Endothelial cell of umbilical vein (primary cell): ENCODE results near the gene EVI5. TPM values are rescaled to one million over a fixed set of nuclear protein-coding genes. Genes with fewer than 3 reads are reported as not detected.

Experiments
- BruUV-seq: library from RNA; stranded (reverse); fragments of 400-500 nt; replicated peaks from 2 replicates; lab custom pipeline; 2021; lab: Mats Ljungman, UMichigan
- CTCF ChIA-PET: fragments of 300-600, 350-600 bp; sonication (Branson Sonifier 250); formaldehyde crosslinking; loops from one replicate; lab custom pipeline; 2021; ENCODE audit warnings: antibody characterized with exemption, inconsistent platforms; lab: Charles Lee
- POLR2A ChIA-PET: fragments of 300-600, 350-600 bp; sonication (Branson Sonifier 250); formaldehyde crosslinking; loops from one replicate; lab custom pipeline; 2021; ENCODE audit warnings: antibody characterized with exemption, inconsistent platforms; lab: Charles Lee
- DNase-seq: peaks from one replicate; pipeline ENCODE4 v3.0.0-alpha.2; 2011; ENCODE audit warnings: low read depth, low spot score
- FAIRE-seq: peaks from 2 replicates; lab custom pipeline; 2011; peaks lifted over from hg19 to GRCh38; lab: Jason Lieb, UNC
- H2AFZ ChIP-seq: 2 replicates; pipeline ENCODE4 v1.6.0; 2012; ENCODE audit warnings: low read depth, low read length, control low read depth, inconsistent platforms
- H3K27ac ChIP-seq: 2 replicates; pipeline ENCODE4 v1.5.1; 2011; ENCODE audit warnings: low read depth, mild to moderate bottlenecking, control low read depth, low read length, moderate library complexity; ENCODE audit not compliant: insufficient read depth
- H3K27me3 ChIP-seq, 2 experiments: 2 replicates each; pipeline versions ENCODE4 v1.6.0 to v1.6.1; 2011; ENCODE audit warnings: low read length in 2 of 2, mixed read lengths in 1 of 2; ENCODE audit not compliant: control insufficient read depth in 2 of 2, insufficient read depth in 2 of 2
- H3K36me3 ChIP-seq, 2 experiments: 2 replicates in 1 of 2; 3 replicates in 1 of 2; pipeline ENCODE4 v1.5.1; 2011; ENCODE audit warnings: low read length in 2 of 2, mild to moderate bottlenecking in 1 of 2, moderate library complexity in 1 of 2; ENCODE audit not compliant: control insufficient read depth in 2 of 2, insufficient read depth in 2 of 2; ENCODE audit errors: extremely low read depth in 1 of 2
- H3K4me1 ChIP-seq: 3 replicates; pipeline ENCODE4 v1.5.1; 2011; ENCODE audit warnings: mild to moderate bottlenecking, low read length; ENCODE audit not compliant: control insufficient read depth, insufficient read depth; ENCODE audit errors: extremely low read depth
- H3K4me2 ChIP-seq: 2 replicates; pipeline ENCODE4 v1.6.1; 2011; ENCODE audit warnings: low read length, control low read depth, mixed read lengths; ENCODE audit not compliant: insufficient read depth
- H3K4me3 ChIP-seq, 3 experiments: fragments of 200-600 bp in 1 of 3; sonication (generic), shearing (Covaris generic) in 1 of 3; replicated peaks in 1 of 3; 2 replicates each; pipeline ENCODE4 v1.5.1; 2011 to 2016; ENCODE audit warnings: control low read depth in 3 of 3, low read length in 3 of 3, mild to moderate bottlenecking in 2 of 3, inconsistent platforms in 1 of 3, low read depth in 1 of 3, moderate library complexity in 1 of 3; ENCODE audit not compliant: insufficient read depth in 1 of 3
- H3K79me2 ChIP-seq: 2 replicates; pipeline ENCODE4 v1.6.0; 2012; ENCODE audit warnings: low read length, inconsistent platforms; ENCODE audit not compliant: control insufficient read depth, insufficient read depth
- H3K9ac ChIP-seq: replicated peaks from 2 replicates; pipeline ENCODE3; 2011; ENCODE audit warnings: low read length, control low read depth; ENCODE audit not compliant: insufficient read depth; ENCODE audit errors: extremely low read depth
- H3K9me1 ChIP-seq: replicated peaks from 3 replicates; pipeline ENCODE4 v1.6.0; 2011; ENCODE audit warnings: mild to moderate bottlenecking, low read length; ENCODE audit not compliant: control insufficient read depth, insufficient read depth; ENCODE audit errors: extremely low read depth
- H3K9me3 ChIP-seq: replicated peaks from 2 replicates; pipeline ENCODE4 v1.5.1; 2012; ENCODE audit warnings: low read length, inconsistent platforms; ENCODE audit not compliant: control insufficient read depth, insufficient read depth
- H4K20me1 ChIP-seq: replicated peaks from 2 replicates; pipeline ENCODE3; 2011; ENCODE audit warnings: mild to moderate bottlenecking, low read length; ENCODE audit not compliant: control insufficient read depth, insufficient read depth; ENCODE audit errors: extremely low read depth
- EZH2 ChIP-seq: IDR thresholded peaks from 2 replicates; pipeline ENCODE4 v1.6.1; 2012; ENCODE audit warnings: borderline replicate concordance, low read depth, mild to moderate bottlenecking, moderate library complexity, low read length, inconsistent platforms; ENCODE audit not compliant: severe bottlenecking
- FOS ChIP-seq: IDR thresholded peaks from 2 replicates; pipeline ENCODE4 v1.6.1; 2011; ENCODE audit warnings: mild to moderate bottlenecking, low read length, moderate library complexity, borderline replicate concordance; ENCODE audit not compliant: insufficient read depth
- GATA2 ChIP-seq: IDR thresholded peaks from 2 replicates; pipeline ENCODE4 v1.7.0; 2011; ENCODE audit warnings: low read depth, mild to moderate bottlenecking, moderate library complexity, mixed read lengths, low read length; ENCODE audit not compliant: insufficient read length, insufficient read depth
- JUN ChIP-seq: IDR thresholded peaks from 2 replicates; pipeline ENCODE4 v1.6.1; 2011; ENCODE audit warnings: borderline replicate concordance, low read depth; ENCODE audit not compliant: insufficient read length, insufficient read depth
- MYC ChIP-seq: IDR thresholded peaks from one replicate; pipeline ENCODE4 v1.6.1; 2011; ENCODE audit warnings: mild to moderate bottlenecking, low read depth, low read length
- POLR2A ChIP-seq: IDR thresholded peaks from 2 replicates; pipeline ENCODE4 v1.6.1; 2012; ENCODE audit warnings: low read depth, mild to moderate bottlenecking, control low read depth, low read length
- POLR2AphosphoS5 ChIP-seq: IDR thresholded peaks from 2 replicates; pipeline ENCODE4 v1.6.1; 2012; ENCODE audit warnings: low read depth, mild to moderate bottlenecking, control low read depth, low read length, moderate library complexity; ENCODE audit not compliant: insufficient read depth
- dilution Hi-C: fragments of 300-500 bp; cut with MboI; formaldehyde crosslinking; loops from one replicate; pipeline ENCODE4 v1.15.0; 2019; ENCODE audit warnings: low sequenced_read_pairs; ENCODE audit not compliant: extremely low pct_ligation_motif_present
- intact Hi-C: fragments of 100-400 bp; cut with micrococcal nuclease; formaldehyde crosslinking; loops from one replicate; pipeline ENCODE4 v1.10.0; 2022
- polyA plus RNA-seq, 4 experiments: library from polyadenylated mRNA; depleted of rRNA in 3 of 4; stranded (reverse) in 3 of 4; unstranded in 1 of 4; fragments of >200 nt; gene quantifications; 2 replicates each; pipeline versions ENCODE4 v1.2.1 to v1.2.3, GENCODE V29; 2011 to 2012; ENCODE audit warnings: missing spikeins in 1 of 4
- total RNA-seq: library from RNA; stranded (reverse); gene quantifications from 2 replicates; pipeline ENCODE4 v1.2.3, GENCODE V29; 2021
- TF ChIP-seq, protein P1 (sequence below), 2 donors: IDR thresholded peaks; 1 replicate in 1 of 2; 2 replicates in 1 of 2; pipeline ENCODE4 v1.5.1; 2011; ENCODE audit warnings: low read length in 2 of 2, mild to moderate bottlenecking in 2 of 2, moderate library complexity in 2 of 2, control low read depth in 1 of 2, inconsistent platforms in 1 of 2, low read depth in 1 of 2; ENCODE audit not compliant: insufficient read depth in 1 of 2; ENCODE audit errors: extremely low read depth in 1 of 2
- TF ChIP-seq, protein P2 (sequence below): IDR thresholded peaks from 2 replicates; pipeline ENCODE4 v1.6.1; 2011; ENCODE audit not compliant: insufficient read depth, insufficient read length

EVI5 gene
- total and polyA plus RNA-seq, 2 donors (not counting 3 experiments of a cell fraction or from before 2014, with no cell fraction given) = 5.0 to 26.2 TPM

DNA sequence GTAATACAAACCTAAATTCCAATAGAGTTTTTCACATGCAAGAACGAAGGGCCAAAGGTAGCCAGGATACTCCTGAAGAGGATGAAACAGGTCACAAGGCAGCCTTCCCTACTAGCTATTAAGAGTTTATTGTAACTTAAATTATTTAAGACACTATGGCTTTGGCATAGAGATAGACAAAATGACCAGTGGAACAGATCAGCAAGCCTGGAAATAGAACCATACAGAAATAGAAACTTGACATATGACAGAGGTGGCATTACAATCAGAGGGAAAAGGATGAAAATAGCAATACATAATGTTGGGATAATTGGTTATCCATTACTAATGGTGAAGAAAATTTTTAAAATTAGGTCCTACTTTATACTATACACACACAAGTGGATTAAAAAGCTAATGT, 314.7 kb downstream of the EVI5 start:
- H3K9me1 ChIP-seq = no peaks in the 10 kb centered on the region
- H3K9ac ChIP-seq = no peak overlapping the region
- H3K4me2 ChIP-seq = no peak overlapping the region
- H2AFZ ChIP-seq = no peak overlapping the region
- H4K20me1 ChIP-seq = no peaks in the 10 kb centered on the region
- DNase-seq = no peak
- CTCF ChIA-PET = no interaction called here
- no TSS peak for BruUV-seq
- H3K27me3 ChIP-seq = peaks cover 7 to 9% of the 10 kb centered on the region in 2 experiments
- H3K9me3 ChIP-seq = no peaks in the 10 kb centered on the region
- FAIRE-seq = no peak
- H3K4me1 ChIP-seq = no peaks in the 10 kb centered on the region
- no peaks in the 10 kb centered on the region for H3K79me2 ChIP-seq
- intact Hi-C loops (no loop called here), dilution Hi-C loops (no loop called here)
- H3K4me3 ChIP-seq = no peak overlapping the region
- TF ChIP-seq, protein P1, sequence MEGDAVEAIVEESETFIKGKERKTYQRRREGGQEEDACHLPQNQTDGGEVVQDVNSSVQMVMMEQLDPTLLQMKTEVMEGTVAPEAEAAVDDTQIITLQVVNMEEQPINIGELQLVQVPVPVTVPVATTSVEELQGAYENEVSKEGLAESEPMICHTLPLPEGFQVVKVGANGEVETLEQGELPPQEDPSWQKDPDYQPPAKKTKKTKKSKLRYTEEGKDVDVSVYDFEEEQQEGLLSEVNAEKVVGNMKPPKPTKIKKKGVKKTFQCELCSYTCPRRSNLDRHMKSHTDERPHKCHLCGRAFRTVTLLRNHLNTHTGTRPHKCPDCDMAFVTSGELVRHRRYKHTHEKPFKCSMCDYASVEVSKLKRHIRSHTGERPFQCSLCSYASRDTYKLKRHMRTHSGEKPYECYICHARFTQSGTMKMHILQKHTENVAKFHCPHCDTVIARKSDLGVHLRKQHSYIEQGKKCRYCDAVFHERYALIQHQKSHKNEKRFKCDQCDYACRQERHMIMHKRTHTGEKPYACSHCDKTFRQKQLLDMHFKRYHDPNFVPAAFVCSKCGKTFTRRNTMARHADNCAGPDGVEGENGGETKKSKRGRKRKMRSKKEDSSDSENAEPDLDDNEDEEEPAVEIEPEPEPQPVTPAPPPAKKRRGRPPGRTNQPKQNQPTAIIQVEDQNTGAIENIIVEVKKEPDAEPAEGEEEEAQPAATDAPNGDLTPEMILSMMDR (IDR thresholded peaks at IDR 0.05; ENCODE audit: extremely low read depth in 1 of 2, insufficient read depth in 1 of 2, low read depth in 1 of 2, low read length in 2 of 2) = no peak
- no peak for TF ChIP-seq FOS
- no peak for TF ChIP-seq POLR2AphosphoS5
- no peak for TF ChIP-seq GATA2
- no peak for TF ChIP-seq MYC
- no peak for TF ChIP-seq POLR2A
- no peak for TF ChIP-seq EZH2
- TF ChIP-seq JUN = no peak
- TF ChIP-seq, protein P2, sequence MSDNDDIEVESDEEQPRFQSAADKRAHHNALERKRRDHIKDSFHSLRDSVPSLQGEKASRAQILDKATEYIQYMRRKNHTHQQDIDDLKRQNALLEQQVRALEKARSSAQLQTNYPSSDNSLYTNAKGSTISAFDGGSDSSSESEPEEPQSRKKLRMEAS = no peak
- no peak overlapping the region for H3K27ac ChIP-seq
- no peaks in the 10 kb centered on the region for H3K36me3 ChIP-seq
- POLR2A ChIA-PET = no interaction called here
